Neutrophil (primary cell): ENCODE measurements around the gene LONRF3.

Source experiments
- H3K27ac ChIP-seq: fragments of 200-600 bp; sonication (generic); 2 replicates; pipeline ENCODE4 v1.5.1; 2016; ENCODE audit warnings: mild to moderate bottlenecking, moderate library complexity
- H3K27me3 ChIP-seq: fragments of 200-600 bp; sonication (generic); 2 replicates; pipeline ENCODE4 v1.6.0; 2016; ENCODE audit warnings: mild to moderate bottlenecking
- H3K36me3 ChIP-seq: fragments of 200-600 bp; sonication (generic); 2 replicates; pipeline ENCODE4 v1.5.1; 2017
- H3K4me1 ChIP-seq, 2 experiments: fragments of 200-600 bp in 1 of 2; sonication (generic) in 1 of 2; 1 replicate in 1 of 2; 2 replicates in 1 of 2; pipeline versions ENCODE4 v1.5.1 to v1.6.1; 2013 to 2016; ENCODE audit warnings: low read depth in 1 of 2, low read length in 1 of 2, mild to moderate bottlenecking in 1 of 2, moderate library complexity in 1 of 2; ENCODE audit not compliant: control insufficient read depth in 1 of 2, insufficient read depth in 1 of 2
- H3K4me3 ChIP-seq, 2 experiments: fragments of 200-600 bp in 1 of 2; sonication (generic) in 1 of 2; 1 replicate in 1 of 2; 2 replicates in 1 of 2; pipeline ENCODE4 v1.5.1; 2013 to 2016; ENCODE audit warnings: low read depth in 1 of 2, low read length in 1 of 2, mild to moderate bottlenecking in 1 of 2, moderate library complexity in 1 of 2
- H3K9me3 ChIP-seq: fragments of 200-600 bp; sonication (generic); 2 replicates; pipeline ENCODE4 v1.5.1; 2016
- CTCF ChIP-seq: fragments of 200-600 bp; sonication (generic); IDR thresholded peaks from 2 replicates; pipeline ENCODE4 v1.5.1; 2016; ENCODE audit warnings: antibody characterized with exemption

LONRF3 gene

GRCh38 chrX:118945921-118946320, 28.5 kb upstream of the LONRF3 start:
- H3K4me1 ChIP-seq, result no peaks in the 10 kb centered on the region
- H3K4me3 ChIP-seq, result no peak overlapping the region
- H3K27ac ChIP-seq, result no peak overlapping the region
- no peak for TF ChIP-seq CTCF
- H3K27me3 ChIP-seq, result no peaks in the 10 kb centered on the region
- H3K36me3 ChIP-seq, result no peaks in the 10 kb centered on the region
- H3K9me3 ChIP-seq, result no peaks in the 10 kb centered on the region

- Histone ChIP-seq H3K36me3 (no peaks in the 10 kb centered on the region), H3K4me3 (no peak overlapping the region), H3K9me3 (no peaks in the 10 kb centered on the region), H3K27me3 (no peaks in the 10 kb centered on the region), H3K4me1 (no peaks in the 10 kb centered on the region), H3K27ac (no peak overlapping the region)
- no peak for TF ChIP-seq CTCF
Measured at GRCh38 chrX:118948270-118948669, 26.1 kb upstream of the LONRF3 start.

DNA sequence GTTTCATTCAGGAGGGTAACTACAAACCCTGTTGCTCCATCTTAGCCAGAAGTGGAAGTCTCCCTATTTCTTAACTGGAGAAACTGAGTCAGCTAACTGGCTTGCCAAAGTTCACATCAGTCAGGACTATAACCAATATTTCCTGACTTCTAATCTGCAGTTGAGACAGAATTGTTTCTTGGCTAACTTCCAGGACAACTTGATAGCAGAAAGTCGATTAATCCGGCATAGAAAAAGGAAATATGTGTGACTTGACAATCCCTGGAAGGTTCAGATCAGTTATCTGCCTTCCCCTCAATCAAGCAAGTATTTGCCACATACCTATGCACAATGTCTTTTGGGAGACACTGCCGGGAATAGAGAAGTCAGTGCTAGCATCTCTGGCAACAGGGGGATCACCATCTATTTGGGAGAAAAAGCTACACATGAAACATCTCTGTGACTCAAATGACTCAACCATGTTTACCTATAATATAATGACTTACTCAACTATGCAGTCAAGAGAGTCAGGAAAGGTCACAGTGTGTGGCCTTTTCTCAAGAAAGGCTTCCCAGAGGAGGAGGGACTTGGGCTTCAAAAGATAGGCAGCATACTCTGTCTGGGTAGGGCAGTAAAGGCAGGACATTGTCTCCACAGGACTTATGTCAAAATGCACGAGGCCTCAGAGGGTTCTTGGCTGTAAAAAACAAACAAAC, 12.4 kb upstream of the LONRF3 start:
- no peaks in the 10 kb centered on the region for H3K27me3 ChIP-seq
- no peak for TF ChIP-seq CTCF

DNA sequence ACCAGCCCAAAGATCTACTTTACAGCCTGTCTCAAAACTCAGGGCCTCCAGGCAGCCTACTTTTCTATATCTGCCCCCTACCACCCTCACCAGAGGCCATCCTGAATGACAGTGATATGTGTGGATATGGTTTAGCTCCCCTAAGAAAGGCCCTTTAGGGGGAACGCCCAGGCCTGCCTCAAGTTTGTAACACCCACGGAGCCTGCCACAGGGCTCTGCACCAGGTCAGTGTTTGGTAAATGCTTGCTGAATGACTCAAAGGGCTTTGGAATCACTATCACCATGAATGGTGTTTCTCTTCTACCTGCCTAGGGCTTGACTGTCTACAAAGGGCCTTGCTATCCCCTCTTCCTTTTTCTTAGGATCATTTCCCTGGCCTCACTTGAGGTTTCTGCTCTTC, 11.3 kb upstream of the LONRF3 start:
- no peaks in the 10 kb centered on the region for H3K36me3 ChIP-seq

More for the DNA sequence above, 12.4 kb upstream of the LONRF3 start:
- H3K36me3 ChIP-seq, result no peaks in the 10 kb centered on the region
- H3K4me3 ChIP-seq, result no peak overlapping the region
- no peaks in the 10 kb centered on the region for H3K9me3 ChIP-seq
- no peak overlapping the region for H3K27ac ChIP-seq
- no peaks in the 10 kb centered on the region for H3K4me1 ChIP-seq

GRCh38 chrX:118964252-118964651, 10.2 kb upstream of the LONRF3 start:
- no peaks in the 10 kb centered on the region for H3K9me3 ChIP-seq
- H3K27ac ChIP-seq, result no peak overlapping the region
- H3K27me3 ChIP-seq, result peaks cover 5% of the 10 kb centered on the region
- no peak for TF ChIP-seq CTCF
- no peaks in the 10 kb centered on the region for H3K36me3 ChIP-seq
- no peak overlapping the region for H3K4me3 ChIP-seq
- H3K4me1 ChIP-seq, result no peaks in the 10 kb centered on the region

More for the DNA sequence above, 11.3 kb upstream of the LONRF3 start:
- TF ChIP-seq CTCF, result no peak
- peaks cover 5% of the 10 kb centered on the region for H3K27me3 ChIP-seq
- no peaks in the 10 kb centered on the region for H3K4me1 ChIP-seq
- H3K9me3 ChIP-seq, result no peaks in the 10 kb centered on the region
- H3K4me3 ChIP-seq, result no peak overlapping the region
- no peak overlapping the region for H3K27ac ChIP-seq
